ENCODE results near the gene MDN1.
"Not testable (repeated sequence)": the region's sequence is repeated elsewhere in the genome, so short reads cannot be mapped to it uniquely, and the experiment has no call there.

Gene MDN1

GRCh38 chr6:89768324-89768723 lies 51.3 kb downstream of the MDN1 start:
- DNase-seq (ENCODE audit: low read depth, low spot score) = no peak

DNA sequence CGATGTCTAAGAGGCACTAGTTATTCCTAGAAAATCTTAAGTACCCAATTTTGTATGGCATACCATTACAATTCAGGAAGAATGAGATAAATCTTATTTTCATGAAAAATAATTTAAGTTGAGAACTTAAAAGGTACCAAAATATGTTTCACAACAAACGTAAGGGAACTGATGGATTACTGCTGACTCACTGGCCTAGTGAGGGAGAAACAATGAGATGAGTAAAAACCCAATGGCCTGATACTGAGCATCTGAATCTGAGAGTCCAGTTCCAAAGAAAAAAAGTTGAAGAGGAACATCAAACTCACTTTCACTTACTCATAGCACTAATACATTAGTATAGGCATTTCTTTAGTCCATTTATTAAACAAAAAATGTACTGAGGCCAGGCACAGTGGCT lies 56.0 kb downstream of the MDN1 start:
- no peak for DNase-seq (ENCODE audit: low read depth, low spot score)

GRCh38 chr6:89758830-89759229 lies 60.8 kb downstream of the MDN1 start:
- DNase-seq (ENCODE audit: low read depth, low spot score) = no peak

- no peak for DNase-seq (ENCODE audit: low read depth, low spot score)
Observed at GRCh38 chr6:89750338-89750737, 69.3 kb downstream of the MDN1 start.

GRCh38 chr6:89749918-89750317 lies 69.7 kb downstream of the MDN1 start:
- no peak for DNase-seq (ENCODE audit: low read depth, low spot score)

GRCh38 chr6:89745716-89746115 lies 73.9 kb downstream of the MDN1 start:
- DNase-seq (ENCODE audit: low read depth, low spot score) = no peak

DNA sequence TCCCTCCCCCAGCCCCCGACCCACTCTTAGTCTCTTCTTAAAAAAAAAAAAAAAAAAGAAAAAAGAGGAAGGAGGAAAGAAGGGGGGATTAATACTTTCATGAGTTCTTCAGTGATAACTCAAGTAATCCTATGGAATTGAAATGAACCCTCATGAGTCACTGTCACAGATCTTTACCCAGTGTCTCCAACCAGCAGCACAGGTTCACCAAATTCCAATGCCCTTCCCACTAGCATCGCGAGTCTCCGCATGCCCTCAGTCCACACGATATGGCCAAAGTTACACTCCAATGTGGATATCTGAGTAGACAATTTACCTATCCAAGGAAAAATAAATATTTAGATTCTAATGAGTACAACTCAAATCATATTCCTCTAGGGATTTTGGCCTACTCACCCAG lies 74.5 kb downstream of the MDN1 start:
- no peak for DNase-seq (ENCODE audit: low read depth, low spot score)

- no peak for DNase-seq (ENCODE audit: low read depth, low spot score)
Observed at GRCh38 chr6:89736893-89737292, 82.7 kb downstream of the MDN1 start.

DNA sequence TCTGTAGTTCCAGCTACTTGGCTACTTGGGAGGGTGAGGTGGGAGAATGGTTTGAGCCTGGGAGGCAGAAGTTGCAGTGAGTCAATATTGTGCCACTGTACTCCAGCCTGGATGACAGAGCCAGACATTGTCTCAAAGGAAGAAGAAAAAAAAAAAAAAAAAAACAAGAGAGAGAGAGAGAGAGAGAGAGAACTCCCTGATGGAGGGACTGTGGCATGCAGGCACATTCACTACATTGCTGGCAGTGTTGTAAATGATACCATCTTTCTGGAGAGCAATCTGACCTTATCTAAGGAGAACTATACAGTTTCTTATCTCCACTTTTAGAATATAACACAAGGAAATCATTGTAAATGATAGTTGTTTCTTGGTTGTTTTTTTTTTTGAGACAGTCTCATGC lies 85.1 kb downstream of the MDN1 start:
- DNase-seq (ENCODE audit: low read depth, low spot score) = no peak

DNA sequence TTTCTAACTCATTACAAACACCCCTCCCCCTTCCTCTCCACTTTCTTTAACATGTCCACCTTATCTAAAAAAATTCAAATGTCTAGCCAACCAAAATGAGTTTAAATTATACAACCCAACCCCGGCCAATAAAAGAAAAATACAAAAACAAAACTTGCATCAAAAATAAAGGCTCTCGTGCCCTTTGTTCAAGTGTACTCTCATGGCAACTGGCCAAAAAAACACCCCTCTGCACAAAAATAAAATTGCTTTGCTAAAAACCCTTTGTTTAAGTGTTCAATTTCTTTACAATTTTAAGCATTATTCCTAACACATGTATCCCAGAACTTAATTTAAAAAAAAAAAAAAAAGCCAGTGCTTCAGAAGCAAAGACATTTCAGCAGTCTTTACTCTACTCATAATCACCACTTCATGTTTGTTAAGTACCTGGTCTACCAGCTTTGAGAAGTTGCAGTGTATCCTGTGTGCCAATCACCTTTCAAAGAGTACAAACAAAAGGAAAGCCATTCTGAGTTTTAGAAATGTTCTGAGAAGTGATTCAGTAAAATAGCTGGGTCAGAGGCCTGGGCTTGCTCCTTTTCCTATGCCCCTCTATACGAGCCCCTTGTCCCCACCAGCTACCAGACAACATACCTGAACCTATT lies 87.5 kb downstream of the MDN1 start:
- DNase-seq (ENCODE audit: low read depth, low spot score) = no peak

- not testable (repeated sequence) for DNase-seq (ENCODE audit: low read depth, low spot score)
Observed at GRCh38 chr6:89731262-89731661, 88.3 kb downstream of the MDN1 start.

DNA sequence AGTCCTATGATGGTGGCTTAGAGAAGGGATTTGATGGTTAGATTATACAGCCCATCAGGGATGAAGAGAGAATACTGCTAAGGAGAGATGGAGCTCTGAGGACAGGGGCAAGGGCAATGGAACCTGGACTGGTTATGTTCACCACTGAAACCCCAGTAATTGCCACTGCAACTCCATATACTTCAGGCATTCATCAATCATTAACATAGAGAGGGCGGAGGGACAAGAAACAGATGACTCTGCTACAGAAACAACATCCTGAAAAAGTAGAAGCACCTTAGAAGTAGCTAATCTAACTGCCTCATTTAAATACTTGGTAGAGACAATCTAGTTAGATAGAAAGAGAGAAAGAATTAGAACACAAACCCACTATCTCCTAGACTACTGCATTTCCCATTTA lies 89.8 kb downstream of the MDN1 start:
- DNase-seq (ENCODE audit: low read depth, low spot score) = no peak

DNA sequence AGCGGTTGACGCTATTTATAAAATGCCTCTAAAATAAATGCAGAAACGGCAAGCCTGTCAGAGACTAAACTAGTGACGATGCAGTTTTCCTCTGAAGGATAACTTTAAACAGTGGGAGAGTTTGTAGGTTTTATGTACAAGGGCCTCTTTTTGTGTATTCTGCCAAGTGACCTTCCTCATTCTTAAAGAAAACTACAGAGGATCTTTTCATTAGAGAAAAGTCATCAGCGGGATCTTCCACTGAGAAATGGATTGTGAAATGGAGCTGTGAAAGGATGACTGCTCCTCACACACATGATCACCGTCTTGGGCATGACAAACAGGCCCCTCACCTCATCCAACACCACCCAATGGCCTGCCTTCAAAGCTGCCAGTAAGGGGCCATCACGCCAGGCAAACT lies 92.1 kb downstream of the MDN1 start:
- no peak for DNase-seq (ENCODE audit: low read depth, low spot score)

DNA sequence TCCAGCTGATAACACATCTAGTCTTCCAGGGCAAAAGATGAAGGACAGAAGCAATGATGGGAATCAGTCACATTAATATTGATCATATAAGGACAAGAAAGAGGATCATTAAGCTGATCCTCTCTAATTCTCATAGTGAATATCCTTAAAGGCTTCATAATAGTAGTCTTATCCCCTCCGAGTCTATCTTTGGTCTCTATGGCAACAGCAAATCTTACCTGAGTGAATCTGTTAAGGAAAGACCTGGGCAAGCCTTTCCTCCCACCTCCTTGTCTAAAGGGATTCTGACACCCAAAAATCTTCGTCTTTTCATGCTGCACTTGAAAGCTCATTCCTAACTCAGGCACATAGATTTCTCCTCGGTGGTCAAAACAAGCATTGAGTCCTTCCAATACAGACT lies 94.6 kb downstream of the MDN1 start:
- DNase-seq (ENCODE audit: low read depth, low spot score) = no peak

DNA sequence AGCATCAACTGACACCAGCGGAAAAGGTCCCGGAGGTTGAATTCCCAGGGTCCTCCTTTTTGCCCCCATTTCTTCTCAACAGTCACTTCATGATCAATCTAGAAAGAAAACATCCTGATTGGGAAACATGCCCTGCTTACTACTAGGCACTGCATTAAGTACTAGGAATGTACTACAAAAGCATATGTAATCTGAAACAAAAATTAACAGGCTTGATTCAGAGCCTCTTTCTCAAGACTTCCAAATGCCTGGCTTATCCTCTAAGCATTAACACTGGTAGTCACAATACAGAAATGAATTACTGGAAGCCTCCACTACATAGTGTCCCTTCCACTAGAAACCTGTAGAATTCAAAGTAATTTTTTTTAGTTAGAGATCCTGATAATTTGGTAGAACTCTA lies 96.5 kb downstream of the MDN1 start:
- DNase-seq (ENCODE audit: low read depth, low spot score) = no peak

DNA sequence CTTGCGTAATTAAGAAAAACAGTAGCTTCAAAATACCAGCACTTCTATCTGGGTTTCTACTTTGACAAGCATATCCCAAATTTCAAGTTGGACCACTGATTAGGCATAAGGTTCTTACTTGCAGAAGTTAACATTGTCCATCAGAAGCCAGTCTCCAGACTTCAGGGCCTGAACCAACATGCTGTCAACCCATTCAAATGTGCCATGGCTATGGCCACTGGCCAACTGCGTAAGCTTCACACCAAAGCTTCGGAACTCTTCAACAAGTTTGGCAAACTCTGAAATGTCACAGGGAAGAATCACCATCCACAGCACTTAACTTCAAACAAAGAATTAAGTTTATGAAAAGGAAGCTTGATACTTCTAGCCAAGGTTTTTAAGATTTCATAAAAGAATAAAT lies 103.1 kb downstream of the MDN1 start:
- DNase-seq (ENCODE audit: low read depth, low spot score) = no peak

DNA sequence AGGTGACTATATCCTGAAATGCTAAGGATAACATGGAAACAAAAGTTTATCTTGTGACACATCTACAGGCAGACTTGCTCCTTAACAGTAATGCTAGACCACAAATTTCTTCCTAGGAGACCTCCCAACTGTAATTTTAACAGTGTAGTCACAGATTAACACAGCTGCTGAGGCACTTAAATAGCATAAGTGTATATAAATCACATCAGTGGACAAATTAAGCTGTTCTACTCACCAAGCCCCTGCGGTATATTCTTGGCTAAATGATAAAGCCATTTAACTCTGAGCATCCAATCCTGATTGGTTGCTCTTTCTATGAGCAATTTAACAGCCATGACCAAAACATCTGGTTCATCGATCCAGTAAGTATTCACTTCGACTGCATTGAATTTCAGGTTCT lies 107.8 kb downstream of the MDN1 start:
- DNase-seq (ENCODE audit: low read depth, low spot score) = no peak

DNA sequence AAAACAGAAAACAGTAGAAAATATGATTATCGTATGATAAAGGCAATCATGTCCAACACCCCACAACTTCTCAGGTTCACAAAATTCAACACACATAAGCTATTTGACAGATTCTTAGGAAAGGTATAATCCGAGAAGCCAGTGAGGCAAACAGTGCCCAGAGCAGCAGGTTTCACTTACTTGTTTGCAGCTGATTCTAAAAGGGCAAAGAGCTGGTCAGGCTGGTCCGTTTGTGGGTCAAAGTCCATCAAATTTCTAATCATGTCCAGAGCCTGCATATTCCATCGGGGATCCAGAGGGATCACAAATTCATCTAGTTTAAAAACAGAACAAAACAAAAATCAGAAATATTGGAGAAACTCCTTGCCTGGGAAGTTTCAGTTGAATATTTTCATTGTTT lies 111.3 kb downstream of the MDN1 start:
- DNase-seq (ENCODE audit: low read depth, low spot score) = no peak

DNA sequence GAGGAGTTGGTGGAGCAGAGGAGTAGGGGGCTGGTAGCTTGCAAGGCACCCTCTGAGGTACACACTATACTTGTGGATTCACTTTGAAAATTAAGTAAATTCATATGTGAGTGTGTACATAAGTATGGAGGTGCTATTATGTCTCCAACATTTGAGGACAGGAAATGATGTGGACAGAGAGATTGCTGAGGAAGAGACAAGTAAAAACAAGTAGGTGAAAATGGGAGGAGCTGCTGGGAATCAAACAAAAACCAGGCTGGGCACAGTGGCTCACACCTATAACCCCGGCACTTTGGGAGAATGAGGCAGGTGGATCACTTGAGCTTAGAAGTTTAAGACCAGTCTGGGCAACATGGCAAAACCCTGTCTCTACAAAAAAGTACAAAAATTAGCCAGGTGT lies 111.8 kb downstream of the MDN1 start:
- no peak for DNase-seq (ENCODE audit: low read depth, low spot score)

- DNase-seq (ENCODE audit: low read depth, low spot score) = no peak
Observed at GRCh38 chr6:89706121-89706520, 113.5 kb downstream of the MDN1 start.

GRCh38 chr6:89703292-89703691 lies 116.3 kb downstream of the MDN1 start:
- DNase-seq (ENCODE audit: low read depth, low spot score) = no peak

DNA sequence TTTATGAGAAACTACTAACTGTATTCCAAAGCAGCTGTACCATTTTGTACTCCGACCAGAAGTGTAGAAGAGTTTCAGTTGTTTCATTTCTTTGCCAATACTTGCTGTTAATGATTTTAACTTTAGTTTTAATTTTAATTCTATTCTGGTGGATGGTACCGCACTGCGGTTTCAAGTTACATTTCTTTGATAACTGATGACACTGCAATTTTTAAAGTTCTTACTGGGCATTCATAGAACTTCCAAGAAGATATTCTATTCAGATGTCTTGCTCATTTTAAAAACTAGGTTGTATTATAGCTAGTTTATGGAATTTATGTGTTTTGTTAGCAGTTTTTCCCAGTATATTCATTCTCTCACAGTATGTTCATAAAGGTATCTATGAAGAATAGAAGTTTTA lies 117.2 kb downstream of the MDN1 start:
- no peak for DNase-seq (ENCODE audit: low read depth, low spot score)

GRCh38 chr6:89695667-89696066 lies 123.9 kb downstream of the MDN1 start:
- DNase-seq (ENCODE audit: low read depth, low spot score) = no peak

DNA sequence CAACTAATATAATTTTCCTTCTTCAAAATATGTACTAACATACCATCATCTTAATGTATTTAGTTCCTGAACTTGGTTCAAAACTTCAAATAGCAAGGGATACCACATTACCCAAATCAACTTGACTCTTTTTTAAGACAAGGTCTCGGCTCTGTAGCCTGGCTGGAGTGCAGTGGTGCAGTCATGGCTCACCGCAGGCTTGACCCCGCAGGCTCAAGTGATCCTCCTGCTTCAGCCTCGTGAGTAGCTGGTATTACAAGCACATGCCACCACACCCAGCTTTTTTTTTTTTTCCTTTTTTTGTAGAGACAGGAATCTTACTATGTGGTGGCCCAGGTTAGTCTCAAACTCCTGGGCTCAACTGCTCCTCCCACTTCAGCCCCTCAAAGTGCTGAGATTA lies 125.2 kb downstream of the MDN1 start:
- DNase-seq (ENCODE audit: low read depth, low spot score) = no peak
